Measurements from ENCODE around the gene KSR2. TPM values are rescaled to one million over a fixed set of nuclear protein-coding genes. Genes with fewer than 3 reads are reported as not detected.

The KSR2 gene
- total and polyA plus RNA-seq, 9 donors: under 0.01 to 0.15 (median 0.08) TPM; not detected in 4

GRCh38 chr12:117484901-117485300, 483.9 kb downstream of the KSR2 start:
- no peaks in the 10 kb centered on the region for H3K36me3 ChIP-seq
- H3K27me3 ChIP-seq: no peaks in the 10 kb centered on the region
- intact Hi-C loops (cut with DNase I): no loop called here
- TF ChIP-seq POLR2A (IDR thresholded peaks at IDR 0.05): no peak
- no peak for TF ChIP-seq CTCF (IDR thresholded peaks at IDR 0.05)
- no peak for DNase-seq
- no peak overlapping the region for H3K4me3 ChIP-seq
- no peak overlapping the region for H3K27ac ChIP-seq
- no peaks in the 10 kb centered on the region for H3K4me1 ChIP-seq (ENCODE audit: insufficient read depth)
- WGBS, 3 donors: 46 to 57% (median 55%) methylated on average over 3 of the region's 3 CpGs
- H3K9me3 ChIP-seq: no peaks in the 10 kb centered on the region

GRCh38 chr12:117483501-117483900, 485.3 kb downstream of the KSR2 start:
- Histone ChIP-seq H3K27me3 (no peaks in the 10 kb centered on the region), H3K27ac (no peak overlapping the region), H3K36me3 (no peaks in the 10 kb centered on the region), H3K9me3 (no peaks in the 10 kb centered on the region), H3K4me1 (ENCODE audit: insufficient read depth) (no peaks in the 10 kb centered on the region), H3K4me3 (no peak overlapping the region)
- intact Hi-C loops (cut with DNase I): no loop called here
- no peak for DNase-seq
- 63 to 76% (median 72%) methylated on average over 5 of the region's 5 CpGs for WGBS, 3 donors
- TF ChIP-seq POLR2A (IDR thresholded peaks at IDR 0.05): no peak
- TF ChIP-seq EP300 (IDR thresholded peaks at IDR 0.05): no peak
- TF ChIP-seq CTCF (IDR thresholded peaks at IDR 0.05): no peak

- Histone ChIP-seq H3K27ac (no peak overlapping the region), H3K27me3 (no peaks in the 10 kb centered on the region), H3K4me3 (no peak overlapping the region), H3K36me3 (no peaks in the 10 kb centered on the region), H3K4me1 (ENCODE audit: insufficient read depth) (no peaks in the 10 kb centered on the region), H3K9me3 (no peaks in the 10 kb centered on the region)
- intact Hi-C loops (cut with DNase I): no loop called here
- TF ChIP-seq POLR2A (IDR thresholded peaks at IDR 0.05) (no peak), CTCF (IDR thresholded peaks at IDR 0.05) (no peak), EP300 (IDR thresholded peaks at IDR 0.05) (no peak)
- no peak for DNase-seq
- 85 to 91% (median 89%) methylated on average over 1 of the region's 1 CpG for WGBS, 3 donors
These were observed 487.3 kb downstream of the KSR2 start for GRCh38 chr12:117481470-117481869.

GRCh38 chr12:117476341-117476740, 492.4 kb downstream of the KSR2 start:
- H3K27ac ChIP-seq: no peak overlapping the region
- no peaks in the 10 kb centered on the region for H3K4me1 ChIP-seq (ENCODE audit: insufficient read depth)
- intact Hi-C loops (cut with DNase I): no loop called here
- WGBS, 3 donors: 89 to 97% (median 93%) methylated on average over 7 of the region's 7 CpGs
- H3K4me3 ChIP-seq: no peak overlapping the region
- H3K9me3 ChIP-seq: no peaks in the 10 kb centered on the region
- no peak for TF ChIP-seq EP300 (IDR thresholded peaks at IDR 0.05)
- no peak for TF ChIP-seq POLR2A (IDR thresholded peaks at IDR 0.05)
- TF ChIP-seq CTCF (IDR thresholded peaks at IDR 0.05): no peak
- no peaks in the 10 kb centered on the region for H3K36me3 ChIP-seq
- H3K27me3 ChIP-seq: no peaks in the 10 kb centered on the region
- DNase-seq: no peak

GRCh38 chr12:117473856-117474255, 494.9 kb downstream of the KSR2 start:
- H3K4me3 ChIP-seq: no peak overlapping the region
- WGBS, 3 donors: 0 to 2% (median 1%) methylated on average over 3 of the region's 3 CpGs
- intact Hi-C loops (cut with DNase I): no loop called here
- no peak for TF ChIP-seq CTCF (IDR thresholded peaks at IDR 0.05)
- TF ChIP-seq EP300 (IDR thresholded peaks at IDR 0.05): no peak
- TF ChIP-seq POLR2A (IDR thresholded peaks at IDR 0.05): no peak
- no peak overlapping the region for H3K27ac ChIP-seq
- no peaks in the 10 kb centered on the region for H3K9me3 ChIP-seq
- no peaks in the 10 kb centered on the region for H3K4me1 ChIP-seq (ENCODE audit: insufficient read depth)
- no peaks in the 10 kb centered on the region for H3K27me3 ChIP-seq
- DNase-seq: no peak
- no peaks in the 10 kb centered on the region for H3K36me3 ChIP-seq

Measured in ovary (tissue), 9 donors.